A673 (cell line): ENCODE measurements around the gene NCOA7. TPM values are rescaled to one million over a fixed set of nuclear protein-coding genes. Genes with fewer than 3 reads are reported as not detected.

ENCODE experiments used
- BruUV-seq: library from RNA; stranded (reverse); fragments of 400-500 nt; replicated peaks from 2 replicates; lab custom pipeline; 2021; lab: Mats Ljungman, UMichigan
- CTCF ChIA-PET: fragments of 300-600 bp; sonication (Branson Sonifier 250); formaldehyde crosslinking; loops from one replicate; lab custom pipeline; 2022; ENCODE audit warnings: antibody characterized with exemption; lab: Charles Lee
- POLR2A ChIA-PET: fragments of 300-600 bp; sonication (Branson Sonifier 250); formaldehyde crosslinking; loops from one replicate; lab custom pipeline; 2022; ENCODE audit warnings: antibody characterized with exemption; ENCODE audit not compliant: low non-redundant PET; lab: Charles Lee
- DNase-seq: peaks from one replicate; pipeline ENCODE4 v3.0.0-alpha.2; 2015; ENCODE audit warnings: low spot score
- H3K27ac ChIP-seq: fragments of 200-600 bp; sonication (generic); 2 replicates; pipeline ENCODE4 v1.5.1; 2016; ENCODE audit warnings: mixed run types, low read depth, mild to moderate bottlenecking, mixed read lengths, antibody characterized with exemption, low read length; ENCODE audit not compliant: poor library complexity, severe bottlenecking
- H3K27me3 ChIP-seq: fragments of 200-600 bp; sonication (generic); replicated peaks from 2 replicates; pipeline ENCODE4 v1.6.1; 2017; ENCODE audit warnings: mixed run types, low read depth, mild to moderate bottlenecking, mixed read lengths, antibody characterized with exemption, low read length; ENCODE audit not compliant: insufficient read depth, poor library complexity
- H3K36me3 ChIP-seq: fragments of 200-600 bp; sonication (generic); 2 replicates; pipeline ENCODE4 v1.6.1; 2016; ENCODE audit warnings: mixed run types, mild to moderate bottlenecking, mixed read lengths, antibody characterized with exemption, low read length; ENCODE audit not compliant: insufficient read depth, poor library complexity, severe bottlenecking
- H3K4me1 ChIP-seq: fragments of 200-600 bp; sonication (generic); 2 replicates; pipeline ENCODE4 v1.6.1; 2017; ENCODE audit warnings: mixed run types, mild to moderate bottlenecking, mixed read lengths, antibody characterized with exemption, low read length; ENCODE audit not compliant: insufficient read depth, poor library complexity, severe bottlenecking
- H3K4me3 ChIP-seq: fragments of 200-600 bp; sonication (generic); 2 replicates; pipeline ENCODE4 v1.5.1; 2016; ENCODE audit warnings: low read depth, mixed run types, mild to moderate bottlenecking, mixed read lengths, low read length; ENCODE audit not compliant: poor library complexity, severe bottlenecking
- H3K9me3 ChIP-seq: fragments of 200-600 bp; sonication (generic); 2 replicates; pipeline ENCODE4 v1.6.1; 2016; ENCODE audit warnings: mixed run types, low read depth, mild to moderate bottlenecking, mixed read lengths, antibody characterized with exemption, low read length; ENCODE audit not compliant: poor library complexity, severe bottlenecking
- CTCF ChIP-seq: fragments of 300-800, 200-600 bp; sonication (generic); conservative IDR thresholded peaks from 2 replicates; pipeline ENCODE4 v1.5.1; 2017; ENCODE audit warnings: low read depth, mild to moderate bottlenecking, antibody characterized with exemption, low read length, moderate library complexity, mixed read lengths
- EZH2 ChIP-seq: fragments of 200-600 bp; sonication (generic); IDR thresholded peaks from 2 replicates; pipeline ENCODE4 v1.6.1; 2017; ENCODE audit warnings: borderline replicate concordance, low read depth, mild to moderate bottlenecking, mixed read lengths, antibody characterized with exemption, low read length; ENCODE audit not compliant: poor library complexity, severe bottlenecking
- intact Hi-C: fragments of 100-400 bp; cut with micrococcal nuclease; formaldehyde crosslinking; loops from one replicate; pipeline ENCODE4 v1.10.0; 2022; ENCODE audit not compliant: unreplicated experiment
- total RNA-seq: library from RNA; stranded (reverse); gene quantifications from 2 replicates; pipeline ENCODE4 v1.2.3, GENCODE V29; 2021

The NCOA7 gene
- total RNA-seq, 1 experiment from 2014 or later = 33.5 TPM

DNA sequence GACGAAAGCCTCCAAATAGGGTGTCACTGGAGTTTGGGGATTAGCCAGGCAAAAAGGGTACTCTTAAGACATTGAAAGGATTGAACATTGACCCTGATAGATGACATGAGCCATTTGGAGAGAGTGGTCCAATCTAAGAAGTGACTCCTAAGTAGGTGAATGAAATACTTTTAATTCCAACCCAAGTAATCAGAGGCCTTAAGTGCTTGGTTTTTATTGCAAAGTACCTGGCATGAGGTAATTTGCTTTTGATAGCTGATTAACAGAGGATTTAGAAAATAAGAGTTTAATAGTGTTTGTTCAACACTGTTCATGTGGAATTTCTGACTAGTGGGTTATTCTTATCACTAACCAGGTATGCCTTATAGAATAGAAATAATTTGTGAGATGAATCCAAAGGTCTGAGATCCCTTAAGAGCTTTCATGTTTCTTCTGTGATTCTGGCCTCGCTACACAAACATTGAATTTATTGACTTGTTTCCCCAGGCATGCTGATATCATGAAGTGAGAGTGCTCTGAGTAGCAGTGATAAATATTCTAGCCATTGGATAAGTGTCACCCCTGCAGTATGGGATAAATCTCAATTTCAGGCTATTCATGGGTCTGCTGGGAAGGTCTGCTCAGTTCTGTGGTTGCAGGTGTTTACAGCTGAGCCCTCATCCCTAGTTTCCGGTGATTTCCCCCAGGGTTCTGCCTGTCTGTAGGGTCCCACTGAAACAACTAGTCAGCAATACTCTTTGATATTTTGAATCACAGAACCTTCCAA, 6.5 kb downstream of the NCOA7 start:
- intact Hi-C loops = no loop called here
- CTCF ChIA-PET = interaction anchor here (1.7 kb wide), 1 partner anchor 159 kb away, joined by 4 read pairs; the partner anchor contains the start of gene HINT3

GRCh38 chr6:125797886-125798444, 7.2 kb downstream of the NCOA7 start:
- Histone ChIP-seq H3K4me3 (no peak overlapping the region), H3K9me3 (no peaks in the 10 kb centered on the region), H3K27me3 (no peaks in the 10 kb centered on the region), H3K27ac (no peak overlapping the region), H3K4me1 (peaks cover 39% of the 10 kb centered on the region), H3K36me3 (no peaks in the 10 kb centered on the region)
- intact Hi-C loops = no loop called here
- ChIA-PET POLR2A (no interaction called here), CTCF (interaction anchor here (1.7 kb wide), 1 partner anchor 158 kb away, joined by 4 read pairs; the partner anchor contains the start of gene HINT3)
- no TSS peak for BruUV-seq
- TF ChIP-seq CTCF = no peak
- TF ChIP-seq EZH2 = no peak
- no peak for DNase-seq

More for the DNA sequence above, 6.5 kb downstream of the NCOA7 start:
- Histone ChIP-seq H3K9me3 (no peaks in the 10 kb centered on the region), H3K4me1 (peaks cover 42% of the 10 kb centered on the region), H3K27ac (no peak overlapping the region), H3K4me3 (no peak overlapping the region), H3K27me3 (no peaks in the 10 kb centered on the region), H3K36me3 (no peaks in the 10 kb centered on the region)
- no TSS peak for BruUV-seq
- DNase-seq = no peak
- no peak for TF ChIP-seq EZH2
- POLR2A ChIA-PET = no interaction called here

DNA sequence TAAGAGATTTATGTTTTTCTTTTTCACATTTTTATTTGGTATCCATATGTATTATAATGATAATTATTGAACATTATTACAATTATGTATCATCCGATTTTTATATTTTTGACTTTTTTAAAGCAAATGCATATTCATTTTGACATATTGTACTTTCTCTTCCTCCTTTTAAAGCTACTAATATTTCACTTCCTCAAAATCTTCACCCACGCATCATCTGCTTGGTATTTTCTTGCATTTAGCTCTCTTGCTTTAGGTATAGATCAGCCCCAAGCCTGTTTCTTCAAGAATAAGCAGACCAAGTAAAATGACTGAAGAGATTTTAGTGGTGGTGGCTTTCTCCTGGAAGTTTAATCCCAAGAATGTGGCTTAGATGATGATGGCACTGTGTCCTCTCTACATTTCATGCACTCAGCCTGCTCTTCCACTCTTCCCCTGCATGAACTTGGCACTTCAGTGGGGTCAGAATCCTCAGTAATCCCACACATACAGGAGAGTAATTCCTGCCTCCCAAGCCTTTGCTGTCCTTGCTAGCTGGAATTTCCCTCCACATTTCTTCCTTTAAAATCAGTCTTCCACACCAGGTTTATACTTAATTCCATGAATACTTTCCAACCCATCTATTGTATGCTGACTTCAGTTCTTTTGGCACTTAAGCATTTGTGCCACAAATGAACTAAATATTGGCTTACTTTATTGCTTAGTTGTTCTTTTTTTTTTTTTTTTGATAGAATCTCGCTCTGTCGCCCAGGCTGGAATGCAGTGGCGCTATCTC, 8.2 kb downstream of the NCOA7 start:
- POLR2A ChIA-PET = no interaction called here
- H3K27ac ChIP-seq = peak overlapping the region; percentile 48

More for the DNA sequence above, 8.2 kb downstream of the NCOA7 start:
- H3K9me3 ChIP-seq = no peaks in the 10 kb centered on the region
- TF ChIP-seq CTCF (no peak), EZH2 (no peak)
- DNase-seq = no peak
- H3K36me3 ChIP-seq = no peaks in the 10 kb centered on the region
- BruUV-seq = no TSS peak
- no peaks in the 10 kb centered on the region for H3K27me3 ChIP-seq
- no peak overlapping the region for H3K4me3 ChIP-seq
- intact Hi-C loops = no loop called here
- H3K4me1 ChIP-seq = peaks cover 38% of the 10 kb centered on the region
- CTCF ChIA-PET = interaction anchor here (1.7 kb wide), 1 partner anchor 157 kb away, joined by 4 read pairs; the partner anchor contains the start of gene HINT3
